Calu3 (cell line): Measurements from ENCODE around the gene KCNIP4. TPM values are rescaled to one million over a fixed set of nuclear protein-coding genes. Genes with fewer than 3 reads are reported as not detected.

ENCODE experiments used
- BruUV-seq: library from RNA; stranded (reverse); fragments of 400-500 nt; replicated peaks from 2 replicates; lab custom pipeline; 2021; lab: Mats Ljungman, UMichigan
- CTCF ChIA-PET: fragments of 300-600 bp; sonication (Branson Sonifier 250); formaldehyde crosslinking; loops from one replicate; lab custom pipeline; 2022; ENCODE audit warnings: antibody characterized with exemption; lab: Charles Lee
- DNase-seq: peaks from one replicate; pipeline ENCODE4 v3.0.0; 2022
- H3K27ac Mint-ChIP-seq: one replicate; pipeline ENCODE4 v1.8.0; 2022; ENCODE audit warnings: mixed read lengths; ENCODE audit not compliant: unreplicated experiment
- H3K27me3 Mint-ChIP-seq: one replicate; pipeline ENCODE4 v1.8.0; 2022; ENCODE audit warnings: mixed read lengths; ENCODE audit not compliant: unreplicated experiment
- H3K36me3 Mint-ChIP-seq: one replicate; pipeline ENCODE4 v1.8.0; 2022; ENCODE audit warnings: mild to moderate bottlenecking, moderate library complexity, mixed read lengths; ENCODE audit not compliant: insufficient read depth, unreplicated experiment
- H3K4me1 Mint-ChIP-seq: one replicate; pipeline ENCODE4 v1.8.0; 2022; ENCODE audit warnings: mild to moderate bottlenecking, low read depth, mixed read lengths; ENCODE audit not compliant: unreplicated experiment
- H3K4me3 Mint-ChIP-seq: one replicate; pipeline ENCODE4 v1.8.0; 2022; ENCODE audit warnings: mild to moderate bottlenecking, low read depth, moderate library complexity, mixed read lengths; ENCODE audit not compliant: unreplicated experiment
- H3K9me3 Mint-ChIP-seq: one replicate; pipeline ENCODE4 v1.8.0; 2022; ENCODE audit warnings: low read depth, mixed read lengths; ENCODE audit not compliant: unreplicated experiment
- intact Hi-C: fragments of 100-400 bp; cut with micrococcal nuclease; formaldehyde crosslinking; loops from one replicate; pipeline ENCODE4 v1.10.0; 2022; ENCODE audit not compliant: unreplicated experiment
- total RNA-seq: library from RNA; stranded (reverse); gene quantifications from 2 replicates; pipeline ENCODE4 v1.2.3, GENCODE V29; 2022
- TF ChIP-seq, protein P1 (sequence below): fragments of 200-600 bp; IDR thresholded peaks from one replicate; pipeline ENCODE4 v1.8.0; 2022; ENCODE audit warnings: antibody characterized with exemption; ENCODE audit not compliant: unreplicated experiment

KCNIP4 gene
- total RNA-seq, 1 experiment from 2014 or later, result not detected

DNA sequence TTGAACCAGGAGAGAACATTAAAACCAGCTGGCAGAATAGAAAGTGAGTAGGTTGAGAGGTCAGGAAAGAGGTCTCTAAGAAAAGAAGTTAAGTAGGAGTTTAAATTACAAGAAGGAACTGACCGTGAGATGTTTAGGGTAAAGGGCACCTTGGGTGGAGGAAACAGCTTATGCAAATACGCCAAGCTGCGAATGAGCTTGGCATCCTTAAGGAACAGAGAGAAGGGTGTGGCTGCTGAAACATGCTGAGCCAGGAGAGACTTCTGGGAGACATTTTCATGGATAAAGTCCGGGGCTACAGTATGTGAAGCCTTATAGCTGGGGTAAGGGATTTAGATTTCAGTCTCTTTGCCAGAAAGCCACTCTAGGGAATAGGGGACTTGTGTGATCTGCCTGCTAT lies 249.1 kb downstream of the KCNIP4 start:
- Mint-ChIP-seq H3K4me1 (peaks cover 11% of the 10 kb centered on the region), H3K36me3 (no peaks in the 10 kb centered on the region), H3K27me3 (no peaks in the 10 kb centered on the region), H3K4me3 (no peak overlapping the region), H3K27ac (no peak overlapping the region), H3K9me3 (no peaks in the 10 kb centered on the region)
- intact Hi-C loops, result no loop called here
- TF ChIP-seq, protein P1, sequence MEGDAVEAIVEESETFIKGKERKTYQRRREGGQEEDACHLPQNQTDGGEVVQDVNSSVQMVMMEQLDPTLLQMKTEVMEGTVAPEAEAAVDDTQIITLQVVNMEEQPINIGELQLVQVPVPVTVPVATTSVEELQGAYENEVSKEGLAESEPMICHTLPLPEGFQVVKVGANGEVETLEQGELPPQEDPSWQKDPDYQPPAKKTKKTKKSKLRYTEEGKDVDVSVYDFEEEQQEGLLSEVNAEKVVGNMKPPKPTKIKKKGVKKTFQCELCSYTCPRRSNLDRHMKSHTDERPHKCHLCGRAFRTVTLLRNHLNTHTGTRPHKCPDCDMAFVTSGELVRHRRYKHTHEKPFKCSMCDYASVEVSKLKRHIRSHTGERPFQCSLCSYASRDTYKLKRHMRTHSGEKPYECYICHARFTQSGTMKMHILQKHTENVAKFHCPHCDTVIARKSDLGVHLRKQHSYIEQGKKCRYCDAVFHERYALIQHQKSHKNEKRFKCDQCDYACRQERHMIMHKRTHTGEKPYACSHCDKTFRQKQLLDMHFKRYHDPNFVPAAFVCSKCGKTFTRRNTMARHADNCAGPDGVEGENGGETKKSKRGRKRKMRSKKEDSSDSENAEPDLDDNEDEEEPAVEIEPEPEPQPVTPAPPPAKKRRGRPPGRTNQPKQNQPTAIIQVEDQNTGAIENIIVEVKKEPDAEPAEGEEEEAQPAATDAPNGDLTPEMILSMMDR, result no peak
- CTCF ChIA-PET, result no interaction called here
- no TSS peak for BruUV-seq
- DNase-seq, result peak; percentile 1

DNA sequence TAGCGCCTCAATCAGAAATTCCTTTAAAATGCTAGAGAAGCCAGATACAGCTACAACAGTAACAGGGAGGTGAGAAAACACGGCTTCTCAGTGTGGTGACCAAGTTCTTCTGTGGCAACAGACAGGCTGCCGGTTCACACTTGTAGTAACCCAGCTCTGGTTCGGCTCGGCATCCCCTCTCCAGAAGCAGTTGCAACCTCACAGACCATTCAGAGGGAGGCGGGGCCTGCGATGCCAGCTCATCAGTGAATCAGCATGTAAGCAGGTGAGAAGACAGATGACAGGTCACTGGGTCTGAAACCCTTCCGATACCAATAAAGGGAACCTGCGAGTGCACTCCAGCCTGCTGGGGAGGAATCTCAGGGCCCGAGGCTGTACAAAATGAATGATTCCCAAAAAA lies 251.0 kb downstream of the KCNIP4 start:
- Mint-ChIP-seq H3K27ac (no peak overlapping the region), H3K36me3 (no peaks in the 10 kb centered on the region), H3K27me3 (no peaks in the 10 kb centered on the region), H3K4me1 (peaks cover 11% of the 10 kb centered on the region), H3K4me3 (peak overlapping the region; percentile 39), H3K9me3 (no peaks in the 10 kb centered on the region)
- peak; percentile 39 for DNase-seq
- CTCF ChIA-PET, result no interaction called here
- no TSS peak for BruUV-seq
- TF ChIP-seq, protein P1, result no peak
- intact Hi-C loops, result no loop called here

DNA sequence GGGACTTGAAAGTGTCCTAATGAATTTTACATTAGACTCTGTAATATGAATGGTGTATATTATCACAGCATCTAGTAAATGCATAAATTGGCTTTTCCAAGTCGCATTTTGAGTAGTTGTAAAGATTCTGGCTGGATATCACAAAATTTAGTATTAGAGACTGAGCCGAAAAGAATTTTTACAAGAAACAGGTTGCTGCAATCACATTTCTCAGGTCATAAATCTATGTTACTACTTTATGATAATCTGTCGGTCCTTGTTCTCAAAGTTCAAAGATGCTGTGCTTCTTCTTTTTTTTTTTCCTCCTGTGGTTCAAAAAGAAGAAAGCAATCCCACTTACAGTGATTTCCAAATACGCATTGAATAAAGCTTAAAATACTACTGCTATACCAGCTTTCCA lies 253.4 kb downstream of the KCNIP4 start:
- H3K9me3 Mint-ChIP-seq, result no peaks in the 10 kb centered on the region
- TF ChIP-seq, protein P1, result no peak
- H3K4me3 Mint-ChIP-seq, result no peak overlapping the region
- no peaks in the 10 kb centered on the region for H3K27me3 Mint-ChIP-seq
- no TSS peak for BruUV-seq
- CTCF ChIA-PET, result no interaction called here
- H3K4me1 Mint-ChIP-seq, result peaks cover 11% of the 10 kb centered on the region
- DNase-seq, result no peak
- intact Hi-C loops, result no loop called here
- no peaks in the 10 kb centered on the region for H3K36me3 Mint-ChIP-seq
- no peak overlapping the region for H3K27ac Mint-ChIP-seq

DNA sequence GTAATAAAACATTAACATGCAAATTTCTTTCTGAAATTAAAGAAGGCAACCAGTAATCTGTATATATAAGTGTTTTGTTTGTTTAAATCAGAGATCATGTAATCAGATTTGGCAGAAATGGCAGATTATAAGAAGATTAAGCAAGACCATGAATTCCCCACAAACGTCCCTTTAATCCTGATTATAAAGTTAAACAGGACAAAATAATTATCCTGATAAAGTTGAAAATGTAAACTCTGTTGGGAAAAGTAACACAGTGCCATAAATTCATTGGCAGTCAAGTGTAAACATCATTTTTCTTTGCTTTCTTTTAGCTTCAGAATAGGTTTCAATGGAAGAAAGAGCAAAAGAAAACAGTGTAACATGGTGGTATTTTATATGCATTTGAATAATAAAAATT lies 256.3 kb downstream of the KCNIP4 start:
- no peak for DNase-seq
- H3K4me3 Mint-ChIP-seq, result no peak overlapping the region
- H3K4me1 Mint-ChIP-seq, result no peaks in the 10 kb centered on the region
- TF ChIP-seq, protein P1, result no peak
- no peaks in the 10 kb centered on the region for H3K27me3 Mint-ChIP-seq
- CTCF ChIA-PET, result interaction anchor here (0.7 kb wide), 1 partner anchor 224 kb away, joined by 3 read pairs; no protein-coding TSS in a partner anchor
- no peaks in the 10 kb centered on the region for H3K9me3 Mint-ChIP-seq
- intact Hi-C loops, result no loop called here
- no TSS peak for BruUV-seq
- H3K27ac Mint-ChIP-seq, result no peak overlapping the region
- H3K36me3 Mint-ChIP-seq, result no peaks in the 10 kb centered on the region
